HG03342 (cell line): ENCODE results near the gene CALCOCO2.
"Not testable (repeated sequence)": the region's sequence is repeated elsewhere in the genome, so short reads cannot be mapped to it uniquely, and the experiment has no call there.

Experiments used
- ATAC-seq: cut with Tn5 transposase; IDR thresholded peaks from one replicate; pipeline ENCODE4 v1.9.1; 2021; ENCODE audit warnings: mild to moderate bottlenecking, moderate library complexity; ENCODE audit not compliant: unreplicated experiment

Gene CALCOCO2

GRCh38 chr17:48820936-48821335 is 9.9 kb upstream of the CALCOCO2 start:
- ATAC-seq = not testable (repeated sequence)

- ATAC-seq = no peak
Observed at GRCh38 chr17:48825446-48826381, 5.1 kb upstream of the CALCOCO2 start.

- ATAC-seq = no peak
Observed at GRCh38 chr17:48831549-48831883, 681 bp downstream of the CALCOCO2 start.

- no peak for ATAC-seq
Observed at GRCh38 chr17:48834973-48835372, 4.1 kb downstream of the CALCOCO2 start.

- no peak for ATAC-seq
Observed at GRCh38 chr17:48835971-48836370, 5.1 kb downstream of the CALCOCO2 start.

- not testable (repeated sequence) for ATAC-seq
Observed at GRCh38 chr17:48837458-48837857, 6.6 kb downstream of the CALCOCO2 start.

- ATAC-seq = no peak
Observed at GRCh38 chr17:48840441-48840840, 9.6 kb downstream of the CALCOCO2 start.

- ATAC-seq = peak; percentile 85
Observed at GRCh38 chr17:48841395-48841831, 10.6 kb downstream of the CALCOCO2 start.

GRCh38 chr17:48842746-48843145 is 11.9 kb downstream of the CALCOCO2 start:
- ATAC-seq = no peak

- ATAC-seq = no peak
Observed at GRCh38 chr17:48843187-48843900, 12.5 kb downstream of the CALCOCO2 start.

- ATAC-seq = no peak
Observed at GRCh38 chr17:48850792-48851323, 20.0 kb downstream of the CALCOCO2 start.

- ATAC-seq = no peak
Observed at GRCh38 chr17:48854774-48855476, 24.1 kb downstream of the CALCOCO2 start.

GRCh38 chr17:48856122-48856821 is 25.4 kb downstream of the CALCOCO2 start:
- ATAC-seq = no peak

GRCh38 chr17:48860034-48860433 is 29.2 kb downstream of the CALCOCO2 start:
- no peak for ATAC-seq

GRCh38 chr17:48860456-48860855 is 29.6 kb downstream of the CALCOCO2 start:
- ATAC-seq = no peak

- ATAC-seq = no peak
Observed at GRCh38 chr17:48868916-48869500, 38.2 kb downstream of the CALCOCO2 start.

- no peak for ATAC-seq
Observed at GRCh38 chr17:48869821-48870318, 39.0 kb downstream of the CALCOCO2 start.

- no peak for ATAC-seq
Observed at GRCh38 chr17:48871035-48871550, 40.3 kb downstream of the CALCOCO2 start.

GRCh38 chr17:48871551-48872351 is 40.9 kb downstream of the CALCOCO2 start:
- ATAC-seq = no peak
